ENCODE measurements around the gene MMEL1. TPM values are rescaled to one million over a fixed set of nuclear protein-coding genes. Genes with fewer than 3 reads are reported as not detected.

The MMEL1 gene
- total RNA-seq, 1 experiment from 2014 or later = 0.46 TPM

GRCh38 chr1:2642560-2643413, 10.0 kb upstream of the MMEL1 start:
- intact Hi-C loops (cut with micrococcal nuclease; ENCODE audit: unreplicated experiment) (no loop called here), in situ Hi-C loops (cut with HindIII; ENCODE audit: low pct_unique_long_range_greater_than_20kb, low sequenced_read_pairs) (no loop called here)
- peak; percentile 94; the same call in 1 of the 2 replicates for TF ChIP-seq SIN3A (IDR thresholded peaks at IDR 0.05; ENCODE audit: borderline replicate concordance, insufficient read depth, low read depth, low read length)
- TF ChIP-seq TCF7L2 (IDR thresholded peaks at IDR 0.05; ENCODE audit: low read depth, low read length) = no peak
- 0 out of 4 replicates have a peak, but pooled peaks of 1 of the 2 experiments have one; percentile 31 for TF ChIP-seq REST (IDR thresholded peaks at IDR 0.05; ENCODE audit: insufficient read depth in 1 of 2, low read depth in 2 of 2, low read length in 1 of 2)
- TF ChIP-seq POLR2AphosphoS5 (IDR thresholded peaks at IDR 0.05; ENCODE audit: low read depth, low read length) = peak; percentile 76
- TF ChIP-seq CTCF (IDR thresholded peaks at IDR 0.05) = no peak; the same call in 1 of the 2 replicates
- peaks cover 6% of the 10 kb centered on the region; the same call in 1 of the 2 replicates for H3K4me1 ChIP-seq (ENCODE audit: control insufficient read depth, insufficient read depth, low read length)
- H3K36me3 ChIP-seq (ENCODE audit: control insufficient read depth, insufficient read depth, low read length) = no peaks in the 10 kb centered on the region
- H3K27me3 ChIP-seq (ENCODE audit: control insufficient read depth, insufficient read depth, low read length) = no peaks in the 10 kb centered on the region
- peaks cover 3% of the 10 kb centered on the region; the same call in 1 of the 2 replicates for H3K9me3 ChIP-seq (ENCODE audit: control insufficient read depth, insufficient read depth, low read depth, low read length)
- DNase-seq (ENCODE audit: low read depth, low spot score) (peak; percentile 38), ATAC-seq (peak; percentile 86)
- BruUV-seq (replicated peaks) = no TSS peak
- POLR2A ChIA-PET = no interaction called here
- peak overlapping the region; percentile 79 to 80 for H3K4me3 ChIP-seq (ENCODE audit: low read depth in 2 of 2, low read length in 2 of 2)
- peak overlapping the region; percentile 81 for H3K27ac ChIP-seq (ENCODE audit: low read length)
- CTCF ChIA-PET = no interaction called here

GRCh38 chr1:2642131-2642559, 9.3 kb upstream of the MMEL1 start:
- DNase-seq (ENCODE audit: low read depth, low spot score) (no peak), ATAC-seq (peak; percentile 1; the same call in 1 of the 2 replicates)
- peaks cover 6% of the 10 kb centered on the region; the same call in 1 of the 2 replicates for H3K4me1 ChIP-seq (ENCODE audit: control insufficient read depth, insufficient read depth, low read length)
- CTCF ChIA-PET = no interaction called here
- peaks cover 3% of the 10 kb centered on the region; the same call in 1 of the 2 replicates for H3K9me3 ChIP-seq (ENCODE audit: control insufficient read depth, insufficient read depth, low read depth, low read length)
- H3K4me3 ChIP-seq (ENCODE audit: low read depth in 2 of 2, low read length in 2 of 2) = peak overlapping the region; percentile 79 to 80
- TF ChIP-seq TCF7L2 (IDR thresholded peaks at IDR 0.05; ENCODE audit: low read depth, low read length) (no peak), SIN3A (IDR thresholded peaks at IDR 0.05; ENCODE audit: borderline replicate concordance, insufficient read depth, low read depth, low read length) (no peak), REST (IDR thresholded peaks at IDR 0.05; ENCODE audit: insufficient read depth in 1 of 2, low read depth in 2 of 2, low read length in 1 of 2) (no peak), CTCF (IDR thresholded peaks at IDR 0.05) (no peak), POLR2AphosphoS5 (IDR thresholded peaks at IDR 0.05; ENCODE audit: low read depth, low read length) (no peak)
- TSS peak; percentile 59 for BruUV-seq (replicated peaks)
- no peaks in the 10 kb centered on the region for H3K36me3 ChIP-seq (ENCODE audit: control insufficient read depth, insufficient read depth, low read length)
- POLR2A ChIA-PET = no interaction called here
- in situ Hi-C loops (cut with HindIII; ENCODE audit: low pct_unique_long_range_greater_than_20kb, low sequenced_read_pairs) = no loop called here
- H3K27ac ChIP-seq (ENCODE audit: low read length) = peak overlapping the region; percentile 81
- no peaks in the 10 kb centered on the region for H3K27me3 ChIP-seq (ENCODE audit: control insufficient read depth, insufficient read depth, low read length)
- intact Hi-C loops (cut with micrococcal nuclease; ENCODE audit: unreplicated experiment) = no loop called here

Data from Panc1 (cell line).